Measurements from ENCODE around the gene ZBTB7C.

Gene ZBTB7C

DNA sequence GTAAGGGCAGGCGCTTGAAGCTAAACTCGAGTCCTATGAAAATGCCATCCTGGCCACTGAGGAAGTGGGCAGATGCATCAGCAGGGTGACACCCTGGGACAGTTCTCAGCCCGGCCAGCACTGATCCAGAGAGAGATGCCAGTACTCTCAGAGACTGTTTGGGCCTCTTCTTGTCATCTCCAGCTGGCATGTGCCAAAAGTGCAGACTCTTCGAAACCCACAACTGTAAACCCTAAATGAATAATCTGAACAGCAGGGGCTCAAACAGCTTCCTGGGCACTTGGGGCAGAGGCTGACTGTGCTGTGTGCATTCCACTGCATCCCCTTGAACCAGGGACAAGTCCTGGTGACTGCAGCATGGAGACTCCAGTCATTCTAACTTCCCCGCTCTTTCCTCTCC lies 274.6 kb downstream of the ZBTB7C start:
- no peak for DNase-seq
- Histone ChIP-seq H4K20me1 (ENCODE audit: insufficient read depth, low read length) (no peaks in the 10 kb centered on the region), H3K4me2 (ENCODE audit: insufficient read depth, low read length) (peak overlapping the region; percentile 12; the same call in 1 of the 2 replicates), H2AFZ (ENCODE audit: low read depth, low read length) (no peak overlapping the region), H3K9ac (ENCODE audit: low read depth, low read length) (no peak overlapping the region), H3K9me3 (ENCODE audit: insufficient read depth, low read length, severe bottlenecking) (no peaks in the 10 kb centered on the region), H3K79me2 (ENCODE audit: insufficient read depth, low read length) (peaks cover 6% of the 10 kb centered on the region; the same call in 1 of the 2 replicates), H3K36me3 (ENCODE audit: insufficient read depth, low read length) (no peaks in the 10 kb centered on the region), H3K27ac (ENCODE audit: low read length) (no peak overlapping the region), H3K4me3 (ENCODE audit: low read depth in 1 of 2, low read length in 2 of 2) (no peak overlapping the region), H3K27me3 (ENCODE audit: insufficient read depth, low read length, poor library complexity) (peaks cover 6% of the 10 kb centered on the region), H3K4me1 (ENCODE audit: insufficient read depth, low read length) (peaks cover 58% of the 10 kb centered on the region)
- no peak for ATAC-seq (ENCODE audit: insufficient read depth, low read depth)
- TF ChIP-seq, protein P1, sequence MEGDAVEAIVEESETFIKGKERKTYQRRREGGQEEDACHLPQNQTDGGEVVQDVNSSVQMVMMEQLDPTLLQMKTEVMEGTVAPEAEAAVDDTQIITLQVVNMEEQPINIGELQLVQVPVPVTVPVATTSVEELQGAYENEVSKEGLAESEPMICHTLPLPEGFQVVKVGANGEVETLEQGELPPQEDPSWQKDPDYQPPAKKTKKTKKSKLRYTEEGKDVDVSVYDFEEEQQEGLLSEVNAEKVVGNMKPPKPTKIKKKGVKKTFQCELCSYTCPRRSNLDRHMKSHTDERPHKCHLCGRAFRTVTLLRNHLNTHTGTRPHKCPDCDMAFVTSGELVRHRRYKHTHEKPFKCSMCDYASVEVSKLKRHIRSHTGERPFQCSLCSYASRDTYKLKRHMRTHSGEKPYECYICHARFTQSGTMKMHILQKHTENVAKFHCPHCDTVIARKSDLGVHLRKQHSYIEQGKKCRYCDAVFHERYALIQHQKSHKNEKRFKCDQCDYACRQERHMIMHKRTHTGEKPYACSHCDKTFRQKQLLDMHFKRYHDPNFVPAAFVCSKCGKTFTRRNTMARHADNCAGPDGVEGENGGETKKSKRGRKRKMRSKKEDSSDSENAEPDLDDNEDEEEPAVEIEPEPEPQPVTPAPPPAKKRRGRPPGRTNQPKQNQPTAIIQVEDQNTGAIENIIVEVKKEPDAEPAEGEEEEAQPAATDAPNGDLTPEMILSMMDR (IDR thresholded peaks at IDR 0.05; ENCODE audit: borderline replicate concordance, extremely low read depth, low read length, poor library complexity, severe bottlenecking), result no peak
- no peak for TF ChIP-seq EZH2 (IDR thresholded peaks at IDR 0.05; ENCODE audit: borderline replicate concordance, low read depth, low read length, severe bottlenecking)

DNA sequence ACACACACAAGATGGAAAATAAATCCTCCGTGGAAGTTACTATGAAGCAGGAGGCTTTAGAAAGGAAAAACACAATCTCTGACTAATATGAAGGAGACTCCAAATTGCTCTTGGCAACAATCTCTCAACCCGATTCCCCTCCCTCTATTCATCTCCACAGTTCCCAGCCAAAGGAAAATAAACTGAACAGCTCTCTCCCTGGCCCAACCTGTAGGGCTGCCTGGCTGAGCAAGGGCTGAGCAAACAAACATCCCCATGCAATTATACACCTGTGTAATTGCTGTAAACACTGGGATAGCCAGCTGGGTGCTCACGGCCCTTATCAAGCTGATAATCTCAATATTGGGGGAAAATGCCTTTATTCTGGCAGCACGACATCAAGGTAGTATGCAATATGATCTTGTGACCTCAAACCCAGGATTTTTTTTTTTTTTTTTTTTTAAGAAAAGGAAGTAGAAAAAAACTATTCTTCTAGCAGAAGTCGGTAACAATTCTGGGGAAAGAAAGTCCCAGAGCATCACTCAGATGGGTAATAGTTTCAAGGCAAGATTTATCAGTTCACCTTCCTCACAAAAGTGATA lies 275.4 kb downstream of the ZBTB7C start:
- Histone ChIP-seq H3K27me3 (ENCODE audit: insufficient read depth, low read length, poor library complexity) (peaks cover 6% of the 10 kb centered on the region), H3K27ac (ENCODE audit: low read length) (no peak overlapping the region), H4K20me1 (ENCODE audit: insufficient read depth, low read length) (no peaks in the 10 kb centered on the region), H3K4me2 (ENCODE audit: insufficient read depth, low read length) (no peak overlapping the region), H3K4me3 (ENCODE audit: low read depth in 1 of 2, low read length in 2 of 2) (no peak overlapping the region), H3K9ac (ENCODE audit: low read depth, low read length) (no peak overlapping the region), H3K36me3 (ENCODE audit: insufficient read depth, low read length) (no peaks in the 10 kb centered on the region), H3K4me1 (ENCODE audit: insufficient read depth, low read length) (peaks cover 49% of the 10 kb centered on the region), H2AFZ (ENCODE audit: low read depth, low read length) (no peak overlapping the region), H3K9me3 (ENCODE audit: insufficient read depth, low read length, severe bottlenecking) (no peaks in the 10 kb centered on the region), H3K79me2 (ENCODE audit: insufficient read depth, low read length) (peaks cover 6% of the 10 kb centered on the region; the same call in 1 of the 2 replicates)
- no peak for ATAC-seq (ENCODE audit: insufficient read depth, low read depth)
- DNase-seq, result no peak
- TF ChIP-seq, protein P1 (IDR thresholded peaks at IDR 0.05; ENCODE audit: borderline replicate concordance, extremely low read depth, low read length, poor library complexity, severe bottlenecking), result no peak
- no peak for TF ChIP-seq EZH2 (IDR thresholded peaks at IDR 0.05; ENCODE audit: borderline replicate concordance, low read depth, low read length, severe bottlenecking)

DNA sequence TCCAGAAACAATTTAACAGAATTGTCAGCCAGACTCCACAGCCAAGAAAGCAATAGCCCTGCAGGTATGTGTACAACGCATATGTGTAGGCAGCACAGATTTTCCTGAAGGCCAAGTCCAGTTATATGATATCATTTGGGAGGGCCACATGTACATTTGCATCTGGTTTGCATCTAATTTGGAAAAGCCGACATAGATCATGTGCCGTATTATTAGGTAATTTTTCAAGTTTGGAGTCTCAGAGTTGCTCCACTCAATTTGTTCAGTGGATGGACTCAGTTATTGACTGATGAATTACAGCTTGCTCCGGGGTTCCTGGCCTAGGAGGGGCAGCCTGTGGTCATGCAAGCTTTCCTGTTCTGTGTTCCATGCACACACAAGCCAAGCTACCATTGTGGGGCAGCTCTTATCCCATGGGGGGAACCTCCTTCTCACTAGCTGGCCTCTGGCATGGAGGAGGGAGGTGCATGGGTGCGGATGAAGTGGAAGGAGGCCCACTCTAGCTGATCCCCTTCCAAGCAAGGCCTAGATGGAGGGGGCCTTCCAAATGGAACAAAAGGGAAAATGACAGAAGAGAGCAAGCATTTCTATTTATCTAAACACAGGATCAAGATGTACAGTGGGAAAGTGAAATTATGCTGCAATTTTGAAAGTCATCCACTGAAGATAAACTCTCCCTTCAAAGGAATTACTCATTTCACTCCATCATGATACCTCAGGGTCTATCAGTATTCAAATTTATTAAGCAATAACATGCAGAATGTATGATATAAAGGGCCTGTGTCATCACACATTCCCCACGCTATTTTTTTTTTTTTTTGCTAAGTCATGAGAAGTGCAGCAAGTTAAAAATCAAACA lies 276.2 kb downstream of the ZBTB7C start:
- H3K4me2 ChIP-seq (ENCODE audit: insufficient read depth, low read length), result no peak overlapping the region
- ATAC-seq (ENCODE audit: insufficient read depth, low read depth) (no peak), DNase-seq (no peak)
- no peak for TF ChIP-seq EZH2 (IDR thresholded peaks at IDR 0.05; ENCODE audit: borderline replicate concordance, low read depth, low read length, severe bottlenecking)
- TF ChIP-seq, protein P1 (IDR thresholded peaks at IDR 0.05; ENCODE audit: borderline replicate concordance, extremely low read depth, low read length, poor library complexity, severe bottlenecking), result no peak
- H2AFZ ChIP-seq (ENCODE audit: low read depth, low read length), result no peak overlapping the region
- no peak overlapping the region for H3K4me3 ChIP-seq (ENCODE audit: low read depth in 1 of 2, low read length in 2 of 2)
- peaks cover 6% of the 10 kb centered on the region; the same call in 1 of the 2 replicates for H3K79me2 ChIP-seq (ENCODE audit: insufficient read depth, low read length)
- H4K20me1 ChIP-seq (ENCODE audit: insufficient read depth, low read length), result 0 out of 2 replicates have a peak, but pooled peaks cover 2% of the 10 kb centered on the region
- H3K9ac ChIP-seq (ENCODE audit: low read depth, low read length), result no peak overlapping the region
- no peak overlapping the region for H3K27ac ChIP-seq (ENCODE audit: low read length)
- H3K9me3 ChIP-seq (ENCODE audit: insufficient read depth, low read length, severe bottlenecking), result no peaks in the 10 kb centered on the region
- H3K27me3 ChIP-seq (ENCODE audit: insufficient read depth, low read length, poor library complexity), result peaks cover 6% of the 10 kb centered on the region
- H3K36me3 ChIP-seq (ENCODE audit: insufficient read depth, low read length), result no peaks in the 10 kb centered on the region
- H3K4me1 ChIP-seq (ENCODE audit: insufficient read depth, low read length), result peaks cover 42% of the 10 kb centered on the region
